RPMI7951 (cell line): Measurements from ENCODE around the gene CD99. TPM values are rescaled to one million over a fixed set of nuclear protein-coding genes. Genes with fewer than 3 reads are reported as not detected.
"Not testable (repeated sequence)": the region's sequence is repeated elsewhere in the genome, so short reads cannot be mapped to it uniquely, and the experiment has no call there.

Experiments used
- DNase-seq: peaks from one replicate; pipeline ENCODE4 v3.0.0-alpha.2; 2012; ENCODE audit warnings: low read depth
- total RNA-seq: library from RNA; depleted of rRNA; stranded (reverse); fragments of >200 nt; shearing (Covaris generic); gene quantifications from 2 replicates; pipeline ENCODE4 v1.2.3, GENCODE V29; 2014; rRNA removed

Gene CD99
- total RNA-seq, 1 experiment from 2014 or later = 519 TPM

DNA sequence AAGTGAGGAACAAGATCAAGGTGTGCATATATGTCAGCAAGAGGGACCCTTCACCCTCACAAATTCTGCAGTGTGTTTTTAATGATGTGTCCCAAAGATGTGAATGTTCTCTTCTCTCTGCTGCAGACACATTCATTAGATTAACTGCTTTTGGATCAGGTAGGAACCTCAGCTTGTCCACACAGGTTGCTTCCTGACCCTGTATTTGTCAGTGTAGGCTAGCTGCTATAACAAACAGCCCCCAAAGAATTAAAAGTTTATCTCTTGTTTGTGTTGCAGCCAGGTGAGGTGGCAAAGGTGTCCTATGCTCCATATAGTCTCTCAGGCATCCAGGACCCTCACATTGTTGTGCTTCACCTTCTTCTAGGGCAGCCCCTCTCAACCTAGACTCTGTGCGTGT, 78.5 kb downstream of the CD99 start:
- no peak for DNase-seq

DNA sequence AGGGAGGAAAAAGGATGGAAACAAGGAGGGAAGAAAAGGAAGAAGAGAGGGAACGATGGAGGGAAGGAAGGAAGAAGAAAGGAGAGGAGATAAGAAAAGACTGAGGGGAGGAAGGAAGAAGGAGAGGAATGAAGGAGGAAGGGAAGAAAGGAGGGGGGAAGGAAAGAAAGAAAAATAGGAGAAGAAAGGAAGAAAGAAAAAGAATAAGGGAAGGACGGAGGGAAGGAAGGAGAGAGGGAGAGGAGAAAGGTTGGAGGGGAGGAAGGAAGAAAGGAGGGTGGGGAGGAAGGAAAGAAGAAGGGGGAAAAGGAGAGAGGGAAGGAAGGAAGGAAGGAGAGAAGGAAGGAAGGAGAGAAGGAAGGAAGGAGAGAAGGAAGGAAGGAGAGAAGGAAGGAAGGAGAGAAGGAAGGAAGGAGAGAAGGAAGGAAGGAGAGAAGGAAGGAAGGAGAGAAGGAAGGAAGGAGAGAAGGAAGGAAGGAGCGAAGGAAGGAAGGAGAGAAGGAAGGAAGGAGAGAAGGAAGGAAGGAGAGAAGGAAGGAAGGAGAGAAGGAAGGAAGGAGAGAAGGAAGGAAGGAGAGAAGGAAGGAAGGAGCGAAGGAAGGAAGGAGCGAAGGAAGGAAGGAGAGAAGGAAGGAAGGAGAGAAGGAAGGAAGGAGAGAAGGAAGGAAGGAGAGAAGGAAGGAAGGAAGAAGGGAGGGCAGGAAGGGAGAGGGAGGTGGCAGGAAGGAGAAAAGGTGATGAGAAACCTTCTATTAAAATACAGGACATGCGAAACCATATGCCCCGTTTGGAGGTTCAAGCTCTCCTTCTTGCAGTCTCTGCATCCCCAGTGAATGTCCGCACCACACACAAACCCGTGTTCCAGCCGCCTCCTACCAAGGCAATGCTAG, 82.3 kb downstream of the CD99 start:
- not testable (repeated sequence) for DNase-seq

DNA sequence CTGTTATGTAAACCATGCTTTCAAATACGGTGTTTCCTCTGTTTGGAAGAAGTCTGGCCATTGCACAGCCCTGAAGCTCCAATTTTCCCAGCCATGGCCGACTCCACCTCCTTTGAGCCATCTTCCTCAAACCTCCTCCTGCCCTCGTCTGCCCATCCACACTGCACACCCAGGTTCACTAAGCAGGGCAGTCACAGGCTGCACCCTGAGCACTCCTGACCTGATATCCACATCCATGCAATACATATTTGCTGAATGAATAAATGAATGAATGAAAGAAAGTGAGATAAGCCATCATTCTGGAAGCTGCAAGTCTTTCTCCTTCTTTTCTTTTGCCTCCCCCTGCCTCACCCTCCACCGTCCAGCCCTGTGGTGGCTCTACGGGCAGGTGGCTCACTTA, 83.0 kb downstream of the CD99 start:
- DNase-seq = no peak

DNA sequence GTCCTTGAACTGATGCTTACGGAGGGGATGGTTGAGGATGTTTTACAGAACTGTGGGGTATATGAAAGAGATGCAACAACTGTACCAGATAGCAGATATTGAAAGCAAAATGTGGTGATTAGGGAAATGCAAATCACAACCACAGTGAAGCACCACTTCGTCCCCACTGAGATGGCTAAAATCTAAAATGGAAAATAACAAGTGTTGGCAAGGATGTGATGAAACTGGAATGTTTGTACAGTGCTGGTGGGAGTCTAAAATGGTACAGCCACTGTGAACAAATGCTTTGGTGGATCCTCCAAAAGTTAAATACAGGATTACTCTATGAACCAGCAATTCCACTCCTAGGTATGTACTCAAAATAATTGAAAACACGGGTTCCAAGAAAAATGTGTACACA, 83.7 kb downstream of the CD99 start:
- no peak for DNase-seq

DNA sequence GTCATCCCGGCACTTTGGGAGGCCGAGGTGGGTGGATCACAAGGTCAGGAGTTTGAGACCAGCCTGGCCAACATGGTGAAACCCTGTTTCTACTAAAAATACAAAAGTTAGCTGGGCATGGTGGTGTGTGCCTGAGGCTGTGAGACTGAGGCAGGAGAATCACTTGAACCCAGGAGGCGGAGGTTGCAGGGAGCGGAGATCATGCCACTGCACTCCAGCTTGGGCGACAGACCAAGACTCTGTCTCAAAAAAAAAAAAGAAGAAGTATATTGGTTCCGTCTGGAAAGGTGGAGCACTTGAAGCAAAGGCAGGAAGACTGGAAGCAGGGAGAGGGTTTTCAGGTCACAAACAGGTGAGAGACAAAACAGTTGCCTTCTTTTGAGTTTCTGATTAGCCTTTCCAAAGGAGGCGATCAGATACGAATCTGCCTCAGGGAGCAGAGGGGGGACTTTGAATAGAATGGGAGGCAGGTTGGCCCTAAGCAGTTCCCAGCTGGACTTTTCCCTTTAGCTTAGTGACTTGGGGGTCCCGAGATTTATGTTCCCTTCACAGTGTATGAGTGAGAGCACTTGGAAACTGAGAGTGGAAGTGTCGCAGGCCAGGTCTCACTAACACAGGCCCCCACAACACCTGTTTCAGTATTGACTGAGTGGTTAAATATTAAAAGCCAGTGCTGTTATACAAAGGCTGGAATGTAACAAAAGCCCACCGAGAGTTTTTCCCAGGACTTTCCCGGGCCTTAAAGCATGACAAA, 89.6 kb downstream of the CD99 start:
- DNase-seq = not testable (repeated sequence)

DNA sequence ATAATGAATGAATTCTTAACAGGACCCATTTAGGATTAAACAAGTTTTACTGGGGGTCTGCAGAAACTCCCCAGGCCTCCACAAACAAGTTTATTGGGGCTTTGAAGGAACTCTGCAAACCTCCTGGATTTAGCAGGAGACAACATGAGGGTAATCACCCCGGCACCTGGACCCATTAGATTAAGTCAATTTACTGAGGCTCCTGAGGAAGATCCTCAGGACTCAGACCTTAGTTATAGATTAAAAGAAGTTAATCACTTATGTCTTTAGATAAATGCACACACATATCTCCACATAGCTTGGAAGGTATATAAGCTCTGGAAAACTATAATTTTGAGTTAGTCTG, 90.1 kb downstream of the CD99 start:
- DNase-seq = no peak

DNA sequence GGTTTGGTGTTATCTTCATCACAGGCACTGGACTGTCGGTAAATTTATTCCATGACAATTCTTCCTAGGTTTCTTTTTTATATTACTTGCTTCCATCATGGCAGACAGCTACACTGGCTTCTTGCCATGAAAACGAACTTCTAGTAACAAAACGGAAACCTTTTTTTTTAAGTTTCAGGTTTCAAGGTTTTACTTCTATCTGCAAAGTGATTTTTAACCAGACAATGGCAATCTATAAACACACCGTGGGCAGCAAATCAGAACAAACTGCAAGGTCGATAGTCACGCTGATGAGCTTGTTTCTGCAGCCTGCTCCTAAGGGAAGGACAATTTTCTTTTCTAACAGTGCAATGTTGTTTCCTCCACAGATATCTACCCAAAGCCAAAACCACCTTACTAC, 90.6 kb downstream of the CD99 start:
- no peak for DNase-seq

DNA sequence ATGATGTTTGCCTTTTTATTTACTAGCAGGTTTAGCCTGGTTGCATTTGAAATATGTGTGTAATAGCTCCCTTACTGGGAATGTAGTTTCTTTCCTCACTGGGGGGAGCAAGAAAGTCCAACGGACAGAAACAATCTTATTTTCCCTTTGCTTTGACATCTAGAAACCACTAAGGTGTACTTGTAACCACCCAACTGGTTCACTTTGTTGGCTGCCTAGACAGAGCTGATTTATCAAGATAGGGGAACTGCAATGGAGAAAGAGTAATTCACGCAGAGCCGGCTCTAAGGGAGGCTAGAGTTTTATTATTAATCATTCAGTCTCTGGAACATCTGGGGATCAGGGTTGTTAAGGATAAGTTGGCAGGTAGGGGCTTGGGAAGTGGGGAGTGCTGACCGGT, 91.1 kb downstream of the CD99 start:
- no peak for DNase-seq

DNA sequence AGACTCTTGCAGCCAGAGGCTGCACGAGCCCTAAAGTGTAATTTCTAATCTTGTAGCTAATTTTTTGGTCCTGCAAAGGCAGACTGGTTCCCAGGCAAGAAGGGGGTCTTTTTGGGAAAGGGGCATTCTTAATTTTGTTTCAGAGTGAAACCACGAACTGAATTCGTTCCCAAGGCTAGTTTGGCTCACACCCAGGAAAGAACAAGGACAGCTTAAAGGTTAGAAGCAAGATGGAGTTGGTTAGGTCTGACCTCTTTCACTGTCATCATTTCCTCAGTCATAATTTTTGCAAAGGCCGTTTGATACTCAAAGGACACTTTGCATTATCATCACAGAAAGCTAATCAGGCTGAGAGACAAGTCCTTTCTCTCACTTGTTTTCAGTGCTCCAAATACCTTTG, 91.7 kb downstream of the CD99 start:
- DNase-seq = no peak

DNA sequence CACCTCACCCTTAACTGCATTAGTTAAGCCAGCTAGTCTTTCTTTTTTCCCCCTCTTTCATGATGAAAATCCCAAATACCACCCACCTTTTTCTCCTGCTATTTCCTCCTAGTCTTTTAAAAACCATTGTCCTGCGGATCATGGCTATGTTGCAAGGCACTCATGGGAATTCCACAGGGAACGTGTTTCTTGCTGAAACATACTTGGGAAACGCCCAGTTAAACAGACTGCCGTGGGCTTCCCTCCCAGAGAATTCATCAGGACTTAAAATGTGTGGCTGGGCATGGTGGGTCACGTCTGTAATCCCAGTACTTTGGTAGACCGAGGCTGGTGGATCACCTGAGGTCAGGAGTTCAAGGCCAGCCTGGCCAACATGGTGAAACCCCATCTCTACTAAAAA, 92.9 kb downstream of the CD99 start:
- DNase-seq = no peak

DNA sequence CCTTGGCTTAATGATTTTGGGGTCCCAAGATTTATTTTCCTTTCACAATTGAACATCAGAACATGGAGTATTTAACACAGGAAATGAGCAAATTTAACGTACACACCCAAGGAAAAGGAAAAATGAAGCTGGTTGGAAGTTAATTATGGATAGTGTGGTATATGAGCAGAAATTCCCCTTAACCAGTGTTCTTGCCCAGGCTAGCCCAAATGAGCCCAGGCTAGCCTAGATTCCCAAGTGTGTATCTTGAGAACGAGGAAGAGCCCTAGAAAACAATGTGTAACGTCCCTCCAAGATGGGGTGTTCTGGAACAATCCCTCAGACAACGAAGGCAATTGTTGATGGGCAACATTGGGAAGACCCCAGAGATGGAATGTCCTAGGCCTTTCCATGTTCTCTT, 94.4 kb downstream of the CD99 start:
- no peak for DNase-seq

DNA sequence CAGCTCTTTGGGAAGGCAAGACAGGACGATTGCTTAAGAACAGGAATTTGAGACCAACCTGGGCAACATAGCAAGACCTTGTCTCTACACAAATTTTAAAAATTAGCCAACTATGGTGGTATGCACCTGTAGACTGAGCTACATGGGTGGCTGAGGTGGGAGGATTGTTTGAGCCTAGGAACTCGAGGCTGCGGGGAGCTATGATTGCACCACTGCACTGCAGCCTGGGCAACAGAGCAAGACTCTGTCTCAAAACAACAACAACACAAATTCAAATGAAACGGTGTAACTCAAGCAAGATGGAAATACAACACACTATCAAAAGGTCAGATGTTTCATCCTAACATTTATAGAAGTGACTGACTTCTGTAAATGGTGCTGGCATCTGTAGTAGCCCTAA, 97.9 kb downstream of the CD99 start:
- no peak for DNase-seq

DNA sequence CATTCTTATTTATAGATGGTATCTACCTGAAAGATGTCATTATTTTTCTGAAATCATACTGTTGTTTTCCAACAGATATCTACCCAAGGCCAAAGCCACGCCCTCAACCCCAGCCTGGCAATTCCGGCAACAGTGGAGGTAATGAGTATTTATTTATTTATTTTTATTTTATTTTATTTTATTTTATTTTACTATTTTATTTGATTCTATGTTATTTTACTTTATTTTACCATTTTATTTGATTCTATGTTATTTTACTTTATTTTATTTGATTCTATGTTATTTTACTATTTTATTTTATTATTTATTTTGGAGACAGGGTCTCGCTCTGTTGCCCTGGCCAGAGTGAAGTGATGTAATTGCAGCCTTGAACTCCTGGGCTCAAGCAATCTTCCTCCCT, 98.5 kb downstream of the CD99 start:
- no peak for DNase-seq

Other genes starting within 250 kb of the CD99 start
- 14.4 and 16.9 TPM in 2 replicates for gene DHRSX, start 190.3 kb upstream of the CD99 start, total RNA-seq
- 8.1 and 8.2 TPM in 2 replicates for gene ZBED1, start 190.3 kb upstream of the CD99 start, total RNA-seq
- not detected in 2 replicates for gene XG, start 60.7 kb downstream of the CD99 start, total RNA-seq
- gene GYG2, start 137.6 kb downstream of the CD99 start, total RNA-seq = 0.20 and 1.2 TPM in 2 replicates
- 11.2 and 13.5 TPM in 2 replicates for gene ARSD, start 238.0 kb downstream of the CD99 start, total RNA-seq